Mesenchymal stem cell (in vitro differentiated cells and primary cell): ENCODE results near the gene AOAH.
"Not testable (repeated sequence)": the region's sequence is repeated elsewhere in the genome, so short reads cannot be mapped to it uniquely, and the experiment has no call there.

Experiments
- DNase-seq: peaks from one replicate; pipeline ENCODE4 v3.0.0-alpha.2; 2013
- H2AFZ ChIP-seq: one replicate; pipeline ENCODE4 v1.6.1; 2013; ENCODE audit warnings: low read depth, mild to moderate bottlenecking, control low read depth, inconsistent platforms, low read length, moderate library complexity
- H2AK5ac ChIP-seq: 2 replicates; pipeline ENCODE4 v1.6.1; 2013; ENCODE audit warnings: low read length, moderate library complexity, mild to moderate bottlenecking, inconsistent platforms; ENCODE audit not compliant: severe bottlenecking
- H2BK120ac ChIP-seq: one replicate; pipeline ENCODE4 v1.6.1; 2013; ENCODE audit warnings: low read depth, mild to moderate bottlenecking, inconsistent platforms, low read length, moderate library complexity
- H2BK12ac ChIP-seq, 2 experiments: one replicate each; pipeline ENCODE4 v1.6.1; 2013; ENCODE audit warnings: inconsistent platforms in 2 of 2, low read length in 2 of 2, mild to moderate bottlenecking in 2 of 2, moderate library complexity in 2 of 2, control low read depth in 1 of 2
- H2BK15ac ChIP-seq: one replicate; pipeline ENCODE4 v1.6.1; 2013; ENCODE audit warnings: mild to moderate bottlenecking, low read depth, inconsistent platforms; ENCODE audit not compliant: poor library complexity, severe bottlenecking
- H2BK5ac ChIP-seq: 2 replicates; pipeline ENCODE4 v1.6.1; 2013; ENCODE audit warnings: low read depth, mild to moderate bottlenecking, low read length, control low read depth, inconsistent platforms; ENCODE audit not compliant: poor library complexity, severe bottlenecking
- H3K14ac ChIP-seq, 2 experiments: one replicate each; pipeline ENCODE4 v1.6.1; 2013; ENCODE audit warnings: inconsistent platforms in 2 of 2, low read length in 2 of 2, control low read depth in 1 of 2, mild to moderate bottlenecking in 1 of 2, moderate library complexity in 1 of 2
- H3K18ac ChIP-seq, 2 experiments: one replicate each; pipeline ENCODE4 v1.6.1; 2013; ENCODE audit warnings: inconsistent platforms in 2 of 2, low read length in 2 of 2, control low read depth in 1 of 2, low read depth in 1 of 2, mild to moderate bottlenecking in 1 of 2
- H3K23ac ChIP-seq, 2 experiments: one replicate each; pipeline ENCODE4 v1.6.1; 2013; ENCODE audit warnings: inconsistent platforms in 2 of 2, low read length in 2 of 2, mild to moderate bottlenecking in 2 of 2, moderate library complexity in 2 of 2, control low read depth in 1 of 2
- H3K27ac ChIP-seq: 2 replicates; pipeline ENCODE4 v1.5.1; 2013; ENCODE audit warnings: mild to moderate bottlenecking, moderate library complexity, low read length, control low read depth, inconsistent platforms; ENCODE audit not compliant: poor library complexity, severe bottlenecking
- H3K27me3 ChIP-seq, 2 experiments: 2 replicates each; pipeline versions ENCODE4 v1.6.1 to v1.7.0; 2013; ENCODE audit warnings: low read length in 2 of 2, mild to moderate bottlenecking in 2 of 2, moderate library complexity in 2 of 2, control low read depth in 1 of 2, inconsistent platforms in 1 of 2; ENCODE audit not compliant: control insufficient read depth in 1 of 2, insufficient read depth in 1 of 2
- H3K36me3 ChIP-seq, 2 experiments: 2 replicates each; pipeline versions ENCODE4 v1.6.1 to v1.7.0; 2013; ENCODE audit warnings: low read length in 2 of 2, control low read depth in 1 of 2, inconsistent platforms in 1 of 2, low read depth in 1 of 2, mild to moderate bottlenecking in 1 of 2; ENCODE audit not compliant: insufficient read depth in 2 of 2, control insufficient read depth in 1 of 2
- H3K4ac ChIP-seq, 2 experiments: one replicate each; pipeline ENCODE4 v1.6.1; 2013; ENCODE audit warnings: inconsistent platforms in 2 of 2, low read length in 2 of 2, mild to moderate bottlenecking in 2 of 2, moderate library complexity in 2 of 2, control low read depth in 1 of 2, low read depth in 1 of 2
- H3K4me1 ChIP-seq: 2 replicates; pipeline ENCODE4 v1.6.1; 2013; ENCODE audit warnings: low read depth, low read length, control low read depth; ENCODE audit not compliant: control insufficient read depth, insufficient read depth
- H3K4me2 ChIP-seq: 2 replicates; pipeline ENCODE4 v1.6.1; 2013; ENCODE audit warnings: low read length, mild to moderate bottlenecking, inconsistent platforms; ENCODE audit not compliant: poor library complexity, severe bottlenecking
- H3K4me3 ChIP-seq, 2 experiments: 2 replicates each; pipeline versions ENCODE4 v1.5.1 to v1.7.0; 2013; ENCODE audit warnings: low read length in 2 of 2, mild to moderate bottlenecking in 2 of 2, control low read depth in 1 of 2, low read depth in 1 of 2; ENCODE audit not compliant: insufficient read depth in 1 of 2
- H3K79me1 ChIP-seq: replicated peaks from 2 replicates; pipeline ENCODE4 v1.6.1; 2013; ENCODE audit warnings: mild to moderate bottlenecking, control low read depth, low read length, inconsistent platforms; ENCODE audit not compliant: poor library complexity, severe bottlenecking
- H3K9ac ChIP-seq: 2 replicates; pipeline ENCODE4 v1.7.0; 2013; ENCODE audit warnings: mild to moderate bottlenecking, low read length, moderate library complexity
- H3K9me3 ChIP-seq: 2 replicates; pipeline ENCODE4 v1.7.0; 2013; ENCODE audit warnings: mild to moderate bottlenecking, low read length; ENCODE audit not compliant: control insufficient read depth
- H4K8ac ChIP-seq: one replicate; pipeline ENCODE4 v1.6.1; 2013; ENCODE audit warnings: inconsistent platforms, mild to moderate bottlenecking, low read length, moderate library complexity
- H4K91ac ChIP-seq: one replicate; pipeline ENCODE4 v1.6.1; 2013; ENCODE audit warnings: mild to moderate bottlenecking, low read length, inconsistent platforms
- WGBS: methylation state at CpG from one replicate; pipeline ENCODE4 v1.1.7; 2013; ENCODE audit warnings: mixed read lengths; 5-methylcytosine and 5-hydroxymethylcytosine counted together

AOAH gene

DNA sequence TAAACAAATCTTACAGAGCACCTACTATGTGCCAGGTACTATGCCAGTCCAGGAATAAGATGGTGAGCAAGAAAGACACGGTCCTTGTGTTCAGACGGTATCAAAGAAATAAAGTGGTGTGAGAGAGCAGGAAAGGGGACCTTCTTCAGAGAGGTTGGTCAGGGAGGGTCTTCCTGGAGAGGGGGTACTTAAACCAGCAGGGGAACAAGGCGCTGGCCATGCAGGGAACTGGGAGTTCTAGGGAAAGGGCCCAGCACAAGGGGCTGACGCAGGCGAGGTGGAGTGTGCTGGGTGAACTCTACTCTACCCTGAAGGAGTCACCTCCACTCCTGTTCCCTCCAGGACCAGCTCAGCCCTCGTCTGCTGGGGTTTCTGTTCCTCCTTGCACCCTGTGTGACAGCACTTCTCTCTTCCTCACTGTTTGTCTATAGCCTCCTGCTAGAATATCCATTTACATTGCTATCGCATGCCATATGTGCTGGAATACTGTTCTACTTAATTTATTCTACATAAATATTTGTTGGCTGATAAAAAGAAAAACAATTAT, 73.5 kb downstream of the AOAH start:
- Histone ChIP-seq H3K4me1 (peaks cover 14% of the 10 kb centered on the region), H3K27ac (no peak overlapping the region), H2AFZ (no peak overlapping the region), H3K4me3 (no peak overlapping the region), H3K23ac (no peak overlapping the region), H2BK5ac (no peak overlapping the region), H3K4ac (no peak overlapping the region), H3K4me2 (no peak overlapping the region), H2BK12ac (no peak overlapping the region), H4K91ac (no peak overlapping the region), H2BK120ac (no peak overlapping the region), H3K27me3 (no peaks in the 10 kb centered on the region), H4K8ac (no peak overlapping the region), H3K14ac (peak overlapping the region in 1 of 2 experiments; percentile 90), H2BK15ac (no peak overlapping the region), H3K9me3 (no peaks in the 10 kb centered on the region), H2AK5ac (peak overlapping the region; percentile 80), H3K18ac (no peak overlapping the region), H3K9ac (no peak overlapping the region), H3K36me3 (no peaks in the 10 kb centered on the region), H3K79me1 (no peaks in the 10 kb centered on the region)
- DNase-seq, result no peak
- 78% methylated on average over 6 of the region's 7 CpGs for WGBS

GRCh38 chr7:36650320-36650719, 74.0 kb downstream of the AOAH start:
- Histone ChIP-seq H3K36me3 (no peaks in the 10 kb centered on the region), H3K4me3 (no peak overlapping the region), H3K18ac (no peak overlapping the region), H2AK5ac (no peak overlapping the region), H3K23ac (no peak overlapping the region), H4K8ac (no peak overlapping the region), H3K27me3 (no peaks in the 10 kb centered on the region), H2BK120ac (no peak overlapping the region), H3K4me1 (peaks cover 14% of the 10 kb centered on the region), H2BK12ac (no peak overlapping the region), H4K91ac (no peak overlapping the region), H3K4ac (no peak overlapping the region), H2BK5ac (no peak overlapping the region), H3K27ac (no peak overlapping the region), H3K79me1 (no peaks in the 10 kb centered on the region), H3K9me3 (no peaks in the 10 kb centered on the region), H3K14ac (no peak overlapping the region), H2BK15ac (no peak overlapping the region), H3K4me2 (no peak overlapping the region), H3K9ac (no peak overlapping the region), H2AFZ (no peak overlapping the region)
- no peak for DNase-seq
- WGBS, result 85% methylated on average over 4 of the region's 4 CpGs

DNA sequence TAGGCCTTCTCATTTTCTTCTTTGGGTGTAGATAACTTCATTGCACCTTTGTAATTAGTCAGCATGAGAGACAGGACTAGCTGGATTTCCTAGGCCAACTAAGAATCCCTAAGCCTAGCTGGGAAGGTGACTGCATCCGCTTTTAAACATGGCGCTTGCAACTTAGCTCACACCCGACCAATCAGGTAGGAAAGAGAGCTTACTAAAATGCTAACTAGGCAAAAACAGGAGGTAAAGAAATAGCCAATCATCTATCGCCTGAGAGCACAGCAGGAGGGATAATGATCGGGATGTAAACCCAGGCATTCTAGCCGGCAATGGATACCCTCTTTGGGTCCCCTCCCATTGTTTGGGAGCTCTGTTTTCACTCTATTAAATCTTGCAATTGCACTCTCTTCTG, 75.0 kb downstream of the AOAH start:
- H2BK5ac ChIP-seq, H3K27ac ChIP-seq, H3K4me2 ChIP-seq, H3K9me3 ChIP-seq, H3K9ac ChIP-seq, H2BK120ac ChIP-seq, H3K14ac ChIP-seq, H2BK15ac ChIP-seq, H3K18ac ChIP-seq, DNase-seq, H2AFZ ChIP-seq, H3K4me3 ChIP-seq, H3K27me3 ChIP-seq, H3K4ac ChIP-seq, H4K8ac ChIP-seq, H3K36me3 ChIP-seq, H4K91ac ChIP-seq, H2AK5ac ChIP-seq, H3K23ac ChIP-seq, H2BK12ac ChIP-seq, H3K79me1 ChIP-seq: not testable (repeated sequence)
- WGBS, result 98% methylated on average over 6 of the region's 6 CpGs
- H3K4me1 ChIP-seq, result peaks cover 11% of the 10 kb centered on the region

GRCh38 chr7:36648441-36648840, 75.9 kb downstream of the AOAH start:
- H3K9me3 ChIP-seq, result no peaks in the 10 kb centered on the region
- H4K91ac ChIP-seq, result no peak overlapping the region
- H2AFZ ChIP-seq, result no peak overlapping the region
- H2AK5ac ChIP-seq, result no peak overlapping the region
- no peak for DNase-seq
- H3K27me3 ChIP-seq, result peaks cover 0 to 5% of the 10 kb centered on the region in 2 experiments
- no peak overlapping the region for H3K4me3 ChIP-seq
- peaks cover 4% of the 10 kb centered on the region for H3K4me1 ChIP-seq
- no peak overlapping the region for H3K4me2 ChIP-seq
- no peaks in the 10 kb centered on the region for H3K79me1 ChIP-seq
- H2BK12ac ChIP-seq, result no peak overlapping the region
- H3K36me3 ChIP-seq, result no peaks in the 10 kb centered on the region
- no peak overlapping the region for H3K4ac ChIP-seq
- no peak overlapping the region for H4K8ac ChIP-seq
- H3K23ac ChIP-seq, result no peak overlapping the region
- no peak overlapping the region for H2BK5ac ChIP-seq
- no peak overlapping the region for H2BK15ac ChIP-seq
- H3K27ac ChIP-seq, result no peak overlapping the region
- no peak overlapping the region for H3K14ac ChIP-seq
- no peak overlapping the region for H2BK120ac ChIP-seq
- no peak overlapping the region for H3K18ac ChIP-seq
- H3K9ac ChIP-seq, result no peak overlapping the region
